Muscle of leg (tissue), 11 donors: ENCODE measurements around the gene DTWD2. TPM values are rescaled to one million over a fixed set of nuclear protein-coding genes. Genes with fewer than 3 reads are reported as not detected.

Source experiments
- DNase-seq: peaks from one replicate; pipeline ENCODE4 v3.0.0; 2013
- H3K27ac ChIP-seq: one replicate; pipeline ENCODE4 v1.5.1; 2013; ENCODE audit warnings: mild to moderate bottlenecking, low read length, control low read depth
- H3K27me3 ChIP-seq: one replicate; pipeline ENCODE4 v1.6.1; 2013; ENCODE audit warnings: low read length; ENCODE audit not compliant: control insufficient read depth, insufficient read depth
- H3K36me3 ChIP-seq: one replicate; pipeline ENCODE4 v1.6.1; 2013; ENCODE audit warnings: low read length; ENCODE audit not compliant: control insufficient read depth, insufficient read depth
- H3K4me1 ChIP-seq: one replicate; pipeline ENCODE4 v1.6.1; 2013; ENCODE audit warnings: low read length; ENCODE audit not compliant: control insufficient read depth, insufficient read depth
- H3K4me3 ChIP-seq: one replicate; pipeline ENCODE4 v1.5.1; 2013; ENCODE audit warnings: low read length, control low read depth
- H3K9me3 ChIP-seq: replicated peaks from 2 replicates; pipeline ENCODE4 v1.6.1; 2013; ENCODE audit warnings: low read depth, low read length; ENCODE audit not compliant: control insufficient read depth
- WGBS: methylation state at CpG from one replicate; pipeline ENCODE4 v1.1.5; 2013; ENCODE audit warnings: missing lambda C conversion rate; ENCODE audit not compliant: insufficient coverage; 5-methylcytosine and 5-hydroxymethylcytosine counted together
- polyA plus RNA-seq, 8 donors: library from polyadenylated mRNA; unstranded; fragments of 120-200 nt; gene quantifications; one replicate each; pipeline versions ENCODE4 v1.2.1 to v1.2.3, GENCODE V29; 2013; ENCODE audit warnings: inconsistent platforms in 1 of 8, low replicate concordance in 1 of 8; ENCODE audit not compliant: insufficient read length in 8 of 8, insufficient read depth in 1 of 8
- total RNA-seq: library from RNA; stranded (reverse); fragments of 120-200 nt; gene quantifications from one replicate; pipeline ENCODE4 v1.2.4, GENCODE V29; 2013

The DTWD2 gene
- total and polyA plus RNA-seq, 9 donors: 4.0 to 9.4 (median 6.0) TPM

- WGBS: no CpG with 5 or more reads among the region's 1 CpG
- no peaks in the 10 kb centered on the region for H3K36me3 ChIP-seq
- H3K4me3 ChIP-seq: no peak overlapping the region
- H3K4me1 ChIP-seq: no peaks in the 10 kb centered on the region
- H3K9me3 ChIP-seq: no peaks in the 10 kb centered on the region
- no peaks in the 10 kb centered on the region for H3K27me3 ChIP-seq
- H3K27ac ChIP-seq: no peak overlapping the region
- no peak for DNase-seq
These were observed 34.4 kb upstream of the DTWD2 start for GRCh38 chr5:119022773-119023172.

- no peak overlapping the region for H3K27ac ChIP-seq
- 79% methylated on average over 2 of the region's 5 CpGs for WGBS
- H3K4me3 ChIP-seq: no peak overlapping the region
- no peaks in the 10 kb centered on the region for H3K36me3 ChIP-seq
- no peaks in the 10 kb centered on the region for H3K9me3 ChIP-seq
- no peaks in the 10 kb centered on the region for H3K4me1 ChIP-seq
- DNase-seq: peak; percentile 46
- H3K27me3 ChIP-seq: no peaks in the 10 kb centered on the region
These were observed 33.8 kb upstream of the DTWD2 start for GRCh38 chr5:119022017-119022745.

GRCh38 chr5:119021149-119021732, 32.9 kb upstream of the DTWD2 start:
- no peak for DNase-seq
- Histone ChIP-seq H3K9me3 (no peaks in the 10 kb centered on the region), H3K27ac (no peak overlapping the region), H3K4me3 (no peak overlapping the region), H3K4me1 (no peaks in the 10 kb centered on the region), H3K27me3 (no peaks in the 10 kb centered on the region), H3K36me3 (no peaks in the 10 kb centered on the region)
- WGBS: 70% methylated on average over 2 of the region's 3 CpGs

- peak; percentile 44 for DNase-seq
- Histone ChIP-seq H3K36me3 (no peaks in the 10 kb centered on the region), H3K4me1 (no peaks in the 10 kb centered on the region), H3K27ac (no peak overlapping the region), H3K9me3 (no peaks in the 10 kb centered on the region), H3K4me3 (no peak overlapping the region), H3K27me3 (no peaks in the 10 kb centered on the region)
- WGBS: 53% methylated on average over 2 of the region's 7 CpGs
These were observed 31.6 kb upstream of the DTWD2 start for GRCh38 chr5:119019949-119020348.

GRCh38 chr5:119019501-119019900, 31.2 kb upstream of the DTWD2 start:
- Histone ChIP-seq H3K4me3 (no peak overlapping the region), H3K4me1 (no peaks in the 10 kb centered on the region), H3K27ac (no peak overlapping the region), H3K9me3 (no peaks in the 10 kb centered on the region), H3K27me3 (no peaks in the 10 kb centered on the region), H3K36me3 (no peaks in the 10 kb centered on the region)
- peak; percentile 32 for DNase-seq
- WGBS: no CpG with 5 or more reads among the region's 1 CpG

GRCh38 chr5:119017994-119018393, 29.6 kb upstream of the DTWD2 start:
- Histone ChIP-seq H3K4me3 (no peak overlapping the region), H3K9me3 (no peaks in the 10 kb centered on the region), H3K27ac (no peak overlapping the region), H3K4me1 (no peaks in the 10 kb centered on the region), H3K27me3 (no peaks in the 10 kb centered on the region), H3K36me3 (no peaks in the 10 kb centered on the region)
- no peak for DNase-seq
- 20% methylated on average over 1 of the region's 2 CpGs for WGBS

- Histone ChIP-seq H3K27me3 (no peaks in the 10 kb centered on the region), H3K4me3 (no peak overlapping the region), H3K36me3 (no peaks in the 10 kb centered on the region), H3K4me1 (no peaks in the 10 kb centered on the region), H3K9me3 (no peaks in the 10 kb centered on the region), H3K27ac (no peak overlapping the region)
- DNase-seq: peak; percentile 1
- 100% methylated on average over 2 of the region's 7 CpGs for whole genome bisulfite sequencing
These were observed 27.9 kb upstream of the DTWD2 start for GRCh38 chr5:119016125-119016774.

GRCh38 chr5:119011186-119011585, 22.8 kb upstream of the DTWD2 start:
- Histone ChIP-seq H3K36me3 (no peaks in the 10 kb centered on the region), H3K27me3 (no peaks in the 10 kb centered on the region), H3K4me3 (no peak overlapping the region), H3K9me3 (no peaks in the 10 kb centered on the region), H3K27ac (no peak overlapping the region), H3K4me1 (no peaks in the 10 kb centered on the region)
- DNase-seq: no peak
- 89% methylated on average over 9 of the region's 13 CpGs for WGBS

GRCh38 chr5:119010206-119010605, 21.9 kb upstream of the DTWD2 start:
- Histone ChIP-seq H3K4me1 (no peaks in the 10 kb centered on the region), H3K36me3 (no peaks in the 10 kb centered on the region), H3K4me3 (no peak overlapping the region), H3K27ac (no peak overlapping the region), H3K9me3 (no peaks in the 10 kb centered on the region), H3K27me3 (no peaks in the 10 kb centered on the region)
- DNase-seq: no peak
- no CpG with 5 or more reads among the region's 6 CpGs for WGBS

GRCh38 chr5:119009131-119009530, 20.8 kb upstream of the DTWD2 start:
- no peak for DNase-seq
- no CpG with 5 or more reads among the region's 1 CpG for WGBS
- Histone ChIP-seq H3K4me1 (no peaks in the 10 kb centered on the region), H3K27me3 (no peaks in the 10 kb centered on the region), H3K36me3 (no peaks in the 10 kb centered on the region), H3K9me3 (no peaks in the 10 kb centered on the region), H3K27ac (no peak overlapping the region), H3K4me3 (no peak overlapping the region)
